Measurements from ENCODE around the gene FLT3.
"Not testable (repeated sequence)": the region's sequence is repeated elsewhere in the genome, so short reads cannot be mapped to it uniquely, and the experiment has no call there.

FLT3 gene

DNA sequence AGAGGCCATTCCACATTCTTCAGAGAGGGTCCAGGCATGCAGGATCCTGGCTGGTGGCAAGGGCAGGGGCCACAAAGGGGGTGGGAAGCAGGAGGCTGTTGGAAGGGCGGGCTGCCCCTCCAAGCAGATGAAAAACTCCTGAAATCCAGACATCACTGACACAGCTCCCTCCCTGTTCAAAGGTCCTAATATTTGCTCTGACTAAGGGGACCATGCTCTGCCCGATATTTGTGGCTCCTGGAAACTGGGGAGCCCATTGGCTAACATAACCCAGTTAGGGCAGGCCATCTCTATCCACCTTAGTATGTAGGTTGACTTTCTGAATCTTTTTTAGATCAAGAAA, 127.9 kb downstream of the FLT3 start:
- DNase-seq (ENCODE audit: low spot score): no peak

DNA sequence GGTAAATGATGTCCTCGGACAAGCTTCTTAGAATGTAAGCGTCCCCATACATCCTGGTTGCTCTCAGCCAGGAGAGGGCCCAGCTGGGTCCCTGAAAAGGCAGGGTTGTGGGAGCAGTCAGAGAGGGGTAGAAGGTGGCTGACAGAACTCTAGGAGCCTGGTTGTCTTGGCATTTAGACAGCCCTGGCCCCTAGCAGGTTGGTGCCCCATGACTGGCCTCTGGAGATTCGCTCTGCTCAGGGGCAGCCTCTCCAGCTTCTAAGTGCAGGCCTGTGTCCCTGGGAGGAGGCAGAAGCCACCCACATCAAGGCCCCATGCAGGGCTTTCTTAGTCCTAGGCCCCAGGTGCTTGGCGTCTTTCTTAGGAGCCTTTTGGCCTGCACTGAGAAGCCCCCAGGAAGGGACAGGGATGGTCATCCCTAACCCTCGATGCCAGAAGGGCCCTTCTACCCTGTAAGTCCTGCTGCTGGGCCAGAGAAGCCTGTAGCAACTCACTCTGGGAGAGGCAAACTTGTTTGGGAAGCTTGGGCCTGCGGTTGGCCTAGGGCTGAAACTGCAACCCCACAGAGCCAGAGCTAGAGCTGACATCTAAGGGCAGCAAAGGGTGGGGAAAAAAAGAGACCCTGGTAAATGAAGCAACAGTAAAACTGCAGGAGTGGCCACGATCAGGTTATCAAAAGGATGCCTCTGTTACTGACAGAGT, 128.4 kb downstream of the FLT3 start:
- no peak for DNase-seq (ENCODE audit: low spot score)

DNA sequence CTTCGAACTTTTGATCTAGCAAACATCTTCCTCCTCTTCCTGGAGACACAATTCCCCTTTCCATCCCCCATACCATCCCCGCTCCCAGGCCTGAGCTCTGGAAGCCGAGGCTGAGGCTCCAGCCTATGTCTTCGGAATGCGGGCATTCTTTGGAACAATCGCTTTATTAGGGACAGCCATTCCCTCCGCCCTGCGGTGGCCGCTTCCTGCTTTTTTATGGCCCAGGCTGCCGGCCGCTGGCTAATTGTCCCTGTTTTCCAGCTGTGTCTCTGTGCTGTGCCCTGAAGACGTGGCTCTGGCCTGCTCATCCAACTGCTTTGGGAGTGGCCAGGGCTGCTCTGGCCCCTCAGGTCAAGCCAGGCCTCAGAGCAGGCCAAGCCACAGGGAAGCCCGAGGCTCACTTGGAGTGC, 129.1 kb downstream of the FLT3 start:
- DNase-seq (ENCODE audit: low spot score): no peak

DNA sequence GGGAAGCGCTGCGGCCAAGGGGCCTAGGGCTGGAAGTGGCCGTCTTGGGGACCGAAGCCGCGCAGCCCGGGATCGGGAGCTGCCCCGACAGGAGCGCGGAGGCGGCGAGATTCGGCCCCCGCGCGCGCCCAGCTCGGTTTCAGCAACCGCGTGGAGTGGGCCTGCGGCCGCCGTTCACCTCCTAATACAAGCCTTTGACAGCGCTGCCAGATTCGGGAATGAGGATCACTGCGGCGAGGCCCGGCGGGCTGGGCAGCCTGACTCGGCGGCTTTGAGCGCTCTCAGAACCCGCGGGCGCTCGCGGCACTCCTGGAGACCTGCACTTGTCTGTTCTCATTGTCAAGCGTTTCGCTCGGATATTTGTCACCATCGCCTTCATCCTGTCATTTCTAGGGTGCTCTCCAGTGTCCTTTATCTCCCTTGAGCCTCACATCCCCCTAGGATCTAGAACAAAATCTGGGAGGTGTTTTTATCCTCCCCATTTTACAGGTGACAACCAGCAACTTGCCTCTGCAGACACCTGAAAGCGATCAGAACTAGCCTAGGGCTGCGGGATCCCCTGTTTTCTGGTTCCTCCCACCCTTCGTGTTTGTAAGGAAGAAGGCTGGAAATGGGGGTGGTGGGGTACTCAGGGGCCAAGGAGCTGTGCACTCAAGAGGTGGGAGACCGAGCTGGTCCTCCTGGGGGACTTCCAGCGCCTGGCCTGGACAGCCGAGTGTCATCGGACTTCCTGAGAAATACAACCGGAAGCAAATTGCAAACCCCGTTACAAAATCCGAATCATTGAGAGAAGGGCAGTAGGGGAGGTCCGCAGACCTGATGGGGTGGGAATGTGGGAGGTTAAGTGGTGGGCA, 129.8 kb downstream of the FLT3 start:
- DNase-seq (ENCODE audit: low spot score): no peak

DNA sequence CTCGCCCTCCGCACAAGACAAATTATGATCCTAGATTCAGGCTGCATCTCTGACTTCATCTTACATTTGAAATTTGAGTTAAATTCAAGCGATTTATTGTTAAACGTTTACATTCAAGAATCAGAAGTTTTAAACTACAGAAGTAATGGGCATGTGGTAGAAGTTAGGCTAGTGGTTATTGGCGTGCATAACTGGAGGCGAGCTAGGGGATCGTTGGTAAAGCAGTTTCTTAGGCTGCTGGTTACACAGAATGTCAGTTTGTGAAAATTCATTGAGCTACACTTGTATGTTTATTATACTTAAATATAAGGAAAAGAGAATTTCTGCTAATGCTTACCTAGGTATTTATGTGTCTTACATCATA, 130.5 kb downstream of the FLT3 start:
- no peak for DNase-seq (ENCODE audit: low spot score)

DNA sequence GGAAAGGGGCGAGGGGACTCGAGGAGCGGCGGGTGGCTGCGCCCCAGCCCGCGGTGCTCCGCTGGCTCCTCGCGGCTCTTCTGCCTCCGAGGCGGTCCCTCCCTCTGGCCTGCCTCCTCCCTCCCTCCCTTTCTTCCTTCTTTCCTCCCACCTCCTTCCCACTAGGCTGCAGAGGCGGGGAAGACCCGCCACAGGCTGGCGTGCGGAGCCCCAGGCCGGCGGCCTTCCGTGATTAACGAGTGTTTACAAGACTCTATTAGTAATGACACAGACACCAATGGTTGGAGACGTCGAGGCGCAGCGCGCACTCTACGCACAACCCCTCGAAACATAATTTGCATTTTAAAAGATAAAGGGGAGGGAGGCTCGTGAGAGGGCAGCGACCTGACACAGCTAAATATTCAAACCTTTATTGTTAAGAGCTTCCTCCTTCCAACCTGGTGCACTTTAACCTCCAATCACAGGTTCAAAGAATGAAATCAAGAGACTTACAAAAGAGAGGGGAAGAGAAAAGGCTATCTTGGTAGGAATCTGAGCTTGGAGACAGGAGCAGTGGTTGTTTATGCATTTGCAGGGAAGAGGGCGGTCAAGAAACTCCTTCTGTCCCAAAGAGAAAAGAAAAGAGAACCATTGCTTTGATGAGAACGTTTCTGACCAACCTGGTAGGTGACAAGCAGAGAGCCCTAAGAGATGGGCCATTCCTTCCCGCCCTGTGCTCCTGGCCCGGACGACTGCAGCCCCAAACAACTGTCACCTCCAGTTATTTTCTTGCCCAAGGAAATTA, 131.1 kb downstream of the FLT3 start, which contains the start of gene CDX2:
Gene CDX2, minus strand, starts transcription at position 234 of the 784 bp plus-strand sequence. CDS start 309 bp downstream, outside the sequence.
- no peak for DNase-seq (ENCODE audit: low spot score)

DNA sequence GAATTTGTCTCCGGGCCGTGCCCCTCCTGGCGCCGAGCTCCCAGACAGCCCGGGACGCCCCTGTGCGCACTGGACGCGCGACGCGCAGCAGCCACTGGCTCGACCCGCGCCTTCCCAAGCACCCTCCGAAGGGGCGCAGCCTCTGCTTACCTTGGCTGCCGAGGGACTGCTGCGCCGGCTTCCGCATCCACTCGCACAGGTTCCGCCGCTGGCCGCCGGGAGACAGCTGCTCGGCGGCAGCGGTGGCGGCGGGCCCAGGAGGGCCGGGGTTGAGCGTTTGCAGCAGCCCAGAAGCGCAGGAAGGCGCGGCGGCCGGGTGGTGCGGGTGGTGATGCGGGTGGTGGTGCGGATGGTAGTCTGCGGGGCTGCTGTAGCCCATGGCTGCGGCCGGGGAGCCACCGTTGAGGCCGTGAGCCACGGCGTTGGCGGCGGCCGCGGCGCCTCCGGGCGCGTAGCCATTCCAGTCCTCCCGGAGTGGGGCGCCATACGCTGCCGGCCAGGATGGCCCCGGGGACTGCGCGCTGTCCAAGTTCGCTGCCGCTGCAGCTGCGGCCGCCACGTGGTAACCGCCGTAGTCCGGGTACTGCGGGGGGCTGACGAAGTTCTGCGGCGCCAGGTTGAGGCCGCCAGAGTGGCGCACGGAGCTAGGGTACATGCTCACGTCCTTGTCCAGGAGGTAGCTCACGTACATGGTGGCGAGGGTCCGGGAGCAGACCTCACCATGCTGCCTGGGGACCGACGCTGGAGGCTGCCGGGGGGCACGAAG, 131.9 kb downstream of the FLT3 start:
- DNase-seq (ENCODE audit: low spot score): no peak

DNA sequence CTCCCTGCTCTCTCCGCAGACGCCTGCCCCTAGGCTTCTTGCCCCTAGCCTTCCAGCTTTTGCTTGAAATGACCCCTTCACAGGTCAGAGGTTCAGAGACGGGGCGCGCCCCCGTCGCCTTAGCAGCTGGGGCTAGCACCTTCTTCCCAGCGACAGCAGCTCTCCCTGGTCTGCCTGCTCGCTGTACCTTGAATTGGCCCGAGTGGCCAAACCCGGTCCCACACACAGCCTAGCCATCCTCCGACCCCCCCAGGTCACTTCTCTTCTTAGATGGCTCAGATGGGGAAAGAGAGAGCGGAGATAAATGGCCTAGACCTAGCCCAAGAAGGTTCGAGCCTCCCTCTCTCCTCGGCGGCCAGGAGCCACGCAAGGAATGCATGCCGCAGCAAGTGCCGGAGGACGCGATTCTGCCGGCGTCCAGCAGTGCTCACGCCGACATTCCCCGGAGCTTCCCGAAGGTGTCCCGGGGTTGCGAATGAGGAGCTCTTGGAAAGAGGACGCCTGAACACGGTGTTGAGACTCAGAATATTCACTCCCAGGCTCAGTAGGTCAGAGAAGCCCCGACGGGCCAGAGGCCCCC, 132.6 kb downstream of the FLT3 start:
- DNase-seq (ENCODE audit: low spot score): no peak

DNA sequence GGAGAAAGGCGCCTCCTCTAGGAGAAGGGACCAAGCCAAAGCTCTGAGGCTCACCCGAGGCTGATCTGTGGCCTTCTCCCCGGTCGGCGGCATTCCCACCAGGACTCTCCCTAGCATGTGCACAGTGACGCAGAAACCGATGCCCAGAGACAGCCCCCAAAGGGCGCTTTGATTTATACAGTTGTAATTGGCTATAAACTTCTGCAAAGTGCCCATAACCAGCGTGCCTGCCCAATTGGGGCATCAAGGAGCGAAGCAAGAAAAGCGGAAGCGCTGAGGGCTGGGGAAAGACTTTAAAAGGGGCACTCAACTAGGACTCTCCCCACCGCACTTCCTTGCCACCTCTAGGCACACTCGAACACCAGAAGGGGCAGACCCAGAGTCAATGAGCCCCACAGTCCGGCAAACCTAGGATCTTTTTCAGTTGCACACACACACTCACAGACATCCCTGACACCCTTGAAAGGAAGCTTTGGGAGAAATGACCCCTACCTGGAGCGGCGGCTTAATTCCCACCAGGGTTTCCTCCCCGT, 133.1 kb downstream of the FLT3 start:
- no peak for DNase-seq (ENCODE audit: low spot score)

DNA sequence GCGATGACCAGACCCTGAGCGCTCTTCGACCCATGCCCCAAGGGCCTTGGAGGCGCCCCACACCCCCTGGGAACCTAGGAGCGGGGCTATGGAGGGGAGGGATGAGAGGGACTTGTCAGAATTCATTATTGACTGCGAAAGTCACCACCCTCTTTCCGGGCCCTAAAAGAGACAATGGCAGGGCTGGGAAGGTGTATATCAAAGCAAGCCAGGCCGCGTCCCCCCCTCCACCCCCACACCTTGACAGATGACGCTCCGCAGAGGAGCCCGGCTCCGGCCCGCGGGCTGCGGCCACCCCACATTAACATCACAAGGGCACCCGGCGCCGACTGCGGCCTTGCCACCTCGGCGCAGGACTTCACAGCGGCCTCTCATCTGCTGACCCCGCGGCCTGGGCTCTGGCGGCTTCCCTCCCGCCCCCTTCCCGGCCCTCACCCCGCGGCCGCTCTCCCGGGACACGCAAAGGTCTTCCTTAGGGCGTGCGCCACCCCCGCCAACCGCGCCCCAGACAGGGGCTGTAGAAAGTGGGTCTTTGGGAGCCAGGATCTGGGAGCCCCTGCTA, 133.7 kb downstream of the FLT3 start:
- no peak for DNase-seq (ENCODE audit: low spot score)

DNA sequence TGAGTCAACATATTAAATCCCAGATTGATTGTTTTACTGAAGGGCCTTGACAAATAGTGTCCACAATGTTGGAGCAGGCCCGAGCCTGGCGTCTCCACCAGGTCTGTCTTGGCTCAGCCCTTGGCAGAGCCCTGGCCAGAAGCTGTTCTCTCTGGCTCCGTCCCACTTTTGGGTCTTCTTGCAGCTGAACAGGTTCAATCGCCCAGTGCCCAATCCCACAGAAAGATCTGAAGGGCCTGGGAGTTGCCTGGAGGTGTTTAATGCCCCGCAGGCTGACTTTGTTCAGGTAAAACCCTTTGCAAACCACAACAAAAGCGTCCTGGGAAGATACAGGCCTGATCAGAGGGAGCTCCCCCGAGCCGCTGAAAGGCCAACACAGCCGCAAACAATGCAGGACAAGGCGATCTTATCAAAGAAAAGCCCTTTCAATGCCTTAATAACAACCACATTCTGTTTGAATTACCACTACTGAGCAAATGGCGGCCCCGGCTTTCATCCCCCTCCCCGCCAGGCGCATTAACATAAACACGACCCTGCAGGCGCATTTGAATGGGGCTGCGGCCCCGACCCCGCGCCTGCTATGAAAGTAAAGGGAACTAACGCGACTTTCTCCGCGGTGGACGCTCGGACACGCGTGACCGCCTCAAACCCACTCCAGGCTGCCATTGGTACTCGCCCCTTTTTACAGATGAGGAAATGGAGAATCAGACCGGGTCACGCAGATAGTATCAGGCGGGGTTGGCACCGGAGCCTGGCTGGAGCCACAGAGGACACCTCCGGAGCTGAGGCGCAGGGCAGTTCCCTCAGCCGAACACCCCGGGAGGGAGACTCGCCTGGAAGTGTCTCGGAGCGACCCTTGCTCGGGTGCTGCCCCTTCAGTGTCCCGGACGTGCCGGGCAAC, 134.4 kb downstream of the FLT3 start:
- no peak for DNase-seq (ENCODE audit: low spot score)

DNA sequence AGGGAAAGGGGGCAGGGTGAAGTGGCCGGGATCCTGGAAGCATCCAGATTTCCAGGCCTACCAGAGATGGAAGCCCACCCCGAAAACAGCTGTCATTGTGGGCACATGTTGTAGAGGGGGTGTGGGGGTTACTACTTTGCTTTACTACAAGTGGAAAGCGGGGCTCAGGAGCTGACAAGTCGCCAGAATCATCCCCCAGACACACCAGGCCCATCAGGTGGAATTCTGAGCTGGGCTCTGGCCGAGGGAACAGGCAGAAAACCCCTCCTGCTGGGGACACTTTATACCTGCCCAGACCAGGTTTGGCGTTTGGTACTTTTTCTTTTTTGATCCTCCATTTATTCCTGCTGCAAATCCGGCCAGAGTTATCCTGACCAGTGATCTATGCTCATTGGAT, 135.0 kb downstream of the FLT3 start:
- DNase-seq (ENCODE audit: low spot score): no peak

DNA sequence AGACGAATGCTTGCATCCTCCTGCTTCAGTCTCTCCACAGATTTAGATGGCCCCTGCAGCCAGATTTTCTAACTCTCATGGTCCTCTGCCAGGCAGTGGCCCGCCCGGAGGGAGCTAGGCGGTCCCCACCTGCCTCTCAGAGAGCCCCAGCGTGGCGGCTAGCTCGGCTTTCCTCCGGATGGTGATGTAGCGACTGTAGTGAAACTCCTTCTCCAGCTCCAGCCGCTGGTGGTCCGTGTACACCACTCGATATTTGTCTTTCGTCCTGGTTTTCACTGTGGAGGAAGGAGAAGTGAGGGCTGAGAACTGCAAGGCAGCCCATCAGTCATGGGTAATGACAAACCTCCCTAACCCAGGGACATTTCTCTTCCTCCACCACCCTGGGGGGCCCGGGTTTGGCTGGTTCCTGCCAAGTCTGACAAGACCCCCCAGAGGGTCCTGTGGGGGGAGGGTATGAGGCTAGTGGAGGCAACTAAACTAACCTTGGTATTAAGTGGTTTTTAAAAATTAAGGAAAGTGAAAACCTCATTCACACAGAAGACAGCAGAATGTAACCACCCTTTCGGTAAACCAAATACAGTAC, 135.5 kb downstream of the FLT3 start:
- no peak for DNase-seq (ENCODE audit: low spot score)

DNA sequence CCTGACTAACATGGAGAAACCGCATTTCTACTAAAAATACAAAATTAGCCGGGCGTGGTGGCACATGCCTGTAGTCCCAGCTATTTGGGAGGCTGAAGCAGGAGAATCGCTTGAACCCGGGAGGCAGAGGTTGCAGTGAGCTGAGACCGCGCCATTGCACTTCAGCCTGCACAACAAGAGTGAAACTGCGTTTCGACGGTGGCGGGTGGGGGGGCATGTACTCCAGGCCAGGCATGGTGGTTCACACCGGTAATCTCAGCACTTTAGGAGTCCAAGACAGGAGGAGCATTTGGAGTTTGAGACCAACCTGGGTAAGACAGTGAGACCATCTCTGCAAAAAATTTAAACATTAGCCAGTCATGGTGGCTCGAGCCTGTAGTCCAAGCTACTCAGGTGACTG, 136.2 kb downstream of the FLT3 start:
- DNase-seq (ENCODE audit: low spot score): not testable (repeated sequence)

DNA sequence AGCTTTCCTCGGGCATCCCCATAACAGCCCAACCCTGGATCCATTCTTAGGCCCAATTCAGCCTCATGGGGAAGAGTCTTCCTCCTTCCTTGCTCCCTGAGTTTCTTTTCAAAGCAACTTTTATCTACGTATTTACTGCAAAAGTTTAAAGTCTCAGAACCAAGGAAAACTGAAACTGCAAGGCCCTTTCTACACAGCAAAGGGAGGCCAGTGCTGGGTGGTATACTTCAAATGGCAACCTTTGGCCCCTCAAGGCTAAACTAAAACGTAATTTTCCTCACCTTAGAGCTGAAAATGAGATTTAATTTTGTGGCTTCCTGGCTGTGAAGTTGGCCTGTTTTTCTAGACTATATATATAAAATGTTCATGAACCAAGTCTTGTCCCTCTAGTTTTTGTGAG, 136.9 kb downstream of the FLT3 start:
- DNase-seq (ENCODE audit: low spot score): no peak

DNA sequence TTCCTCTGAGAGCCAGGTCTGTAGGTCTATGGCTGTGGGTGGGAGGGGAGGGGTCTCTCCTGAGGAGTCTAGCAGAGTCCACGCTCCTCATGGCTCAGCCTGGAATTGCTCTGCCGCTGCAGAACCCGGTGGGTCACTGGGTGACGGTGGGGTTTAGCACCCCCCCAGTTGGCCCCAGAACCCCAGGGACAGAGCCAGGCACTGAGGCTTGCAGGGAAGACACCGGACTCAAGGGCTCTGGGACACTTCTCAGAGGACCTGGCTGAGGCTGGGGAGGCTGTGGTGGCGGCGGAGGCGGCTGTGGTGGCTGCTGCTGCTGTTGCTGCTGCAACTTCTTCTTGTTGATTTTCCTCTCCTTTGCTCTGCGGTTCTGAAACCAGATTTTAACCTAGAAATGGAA, 137.4 kb downstream of the FLT3 start:
- no peak for DNase-seq (ENCODE audit: low spot score)

DNA sequence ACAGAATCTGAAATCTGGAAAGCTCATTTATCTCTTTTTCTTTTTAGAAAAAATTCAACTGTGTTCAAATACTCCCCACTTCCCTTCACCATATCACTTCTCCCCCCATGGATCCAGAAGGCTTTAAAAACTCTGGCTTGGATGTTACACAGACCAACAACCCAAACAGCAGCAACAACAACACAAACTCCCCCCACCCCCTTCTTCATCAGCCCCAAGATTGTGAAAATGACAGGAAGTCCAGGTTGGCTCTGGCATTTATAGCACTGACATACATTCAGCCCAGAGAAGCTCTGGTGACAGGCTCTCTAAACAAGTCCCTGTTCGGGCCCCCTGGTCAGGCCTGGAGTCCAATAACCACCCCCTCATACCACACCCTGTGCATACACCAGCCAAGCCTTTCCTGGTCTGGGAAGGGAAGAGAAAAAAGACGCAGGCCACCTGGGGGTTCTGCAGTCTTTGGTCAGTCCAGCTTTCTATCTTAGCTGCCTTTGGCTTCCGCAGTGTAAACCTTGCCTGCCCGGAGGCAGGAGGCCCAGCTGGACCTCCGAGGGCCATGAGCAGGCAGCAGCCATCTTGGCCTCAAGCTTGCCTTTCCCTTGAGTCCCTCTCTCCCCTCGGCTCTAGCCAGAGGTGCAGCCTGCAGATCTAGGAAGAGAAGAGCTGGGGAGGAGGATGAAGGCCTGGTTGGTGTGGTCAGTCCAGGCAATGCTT, 138.1 kb downstream of the FLT3 start:
- no peak for DNase-seq (ENCODE audit: low spot score)

DNA sequence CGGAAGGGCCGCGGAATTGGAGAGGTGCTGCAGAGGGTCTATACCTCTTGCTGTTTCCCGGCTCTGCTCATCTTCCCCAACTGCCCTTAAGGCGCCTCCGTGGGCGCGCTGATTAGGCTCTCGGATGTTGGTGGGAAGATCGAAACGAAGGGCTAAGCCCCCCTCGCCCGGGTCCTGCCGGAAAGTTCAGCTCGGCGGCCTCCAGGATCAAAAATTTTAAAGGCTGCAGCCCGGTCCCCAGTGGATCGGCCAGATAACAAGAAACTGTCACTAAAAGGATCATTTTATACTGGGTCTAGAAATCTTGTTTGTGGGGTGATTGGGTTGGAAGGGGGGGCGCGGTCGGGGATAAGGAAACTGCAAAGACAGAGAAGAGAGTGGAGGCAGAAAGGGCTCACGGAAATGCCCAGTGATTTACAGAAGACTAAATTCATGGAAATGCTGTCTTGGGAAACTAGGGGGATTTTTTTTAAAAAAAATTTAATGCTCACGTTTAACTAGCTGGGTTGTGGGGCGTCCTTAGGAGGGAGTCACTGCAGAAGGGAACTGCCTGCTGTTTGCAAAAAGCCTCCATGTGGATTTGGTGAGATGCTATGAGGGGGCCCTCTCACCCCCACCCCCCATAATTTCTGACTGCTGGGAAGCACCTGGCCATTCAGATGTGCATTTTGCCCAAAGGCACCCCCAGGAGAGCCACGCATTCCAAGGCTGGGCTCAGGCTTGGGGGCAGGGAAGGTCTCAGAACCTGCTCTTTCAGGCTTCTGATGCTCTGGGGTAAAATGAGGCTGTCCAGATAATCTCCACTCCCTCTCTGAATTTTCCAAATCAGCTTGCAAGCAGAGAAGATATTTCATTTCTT, 138.9 kb downstream of the FLT3 start:
- DNase-seq (ENCODE audit: low spot score): no peak

Data from cerebellar cortex (tissue), 1 donor.